SHP77 treated with DMSO at 0.1 percent for 48 hours (cell line): ENCODE data around the gene SLC7A14.

Experiments
- DNase-seq: peaks from one replicate; lab custom pipeline; 2025; lab: John Stamatoyannopoulos, UW

SLC7A14 gene

DNA sequence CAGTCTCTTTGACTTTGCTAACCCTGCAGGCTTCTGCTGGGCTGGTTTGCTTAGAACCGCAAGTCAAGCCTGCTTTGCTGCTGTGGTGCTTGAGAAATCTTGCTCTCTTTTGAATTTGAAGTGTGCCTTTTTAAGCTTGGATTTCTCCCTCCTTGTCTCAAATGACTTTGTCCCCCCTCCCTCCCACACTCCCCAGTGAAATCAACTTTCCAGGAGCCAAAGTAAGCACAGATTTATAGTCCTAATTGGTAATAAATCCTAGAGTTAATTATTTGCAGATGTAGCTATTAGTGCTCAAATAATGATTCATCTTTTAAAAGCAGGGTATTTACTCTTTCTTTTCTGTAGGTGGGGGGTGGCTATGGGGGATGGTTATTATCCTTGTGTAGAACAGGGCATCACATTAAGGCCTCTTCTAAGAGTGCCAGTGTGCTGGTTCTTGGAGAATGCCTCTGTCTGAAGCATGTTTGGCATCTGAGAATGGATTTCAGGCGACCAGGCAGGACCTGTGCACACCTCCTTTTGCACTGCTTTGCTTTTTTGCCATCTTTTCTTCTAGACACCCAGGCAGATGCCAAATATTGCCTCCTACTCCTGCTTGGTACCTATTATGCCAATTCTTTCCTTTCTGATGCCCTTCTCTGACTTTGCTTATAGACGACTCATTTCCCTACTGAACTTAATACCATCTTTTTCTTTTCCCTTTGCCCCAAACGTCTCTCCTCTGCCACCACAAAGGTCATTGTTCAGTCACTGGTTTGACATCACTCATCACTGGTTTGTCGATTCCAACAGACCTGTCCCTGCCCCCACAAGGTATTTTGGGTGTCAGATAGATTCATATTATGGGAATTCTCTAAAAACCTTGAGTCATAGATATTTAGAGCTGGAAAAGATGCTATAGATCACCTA lies 116.5 kb downstream of the SLC7A14 start:
- DNase-seq, result no peak

DNA sequence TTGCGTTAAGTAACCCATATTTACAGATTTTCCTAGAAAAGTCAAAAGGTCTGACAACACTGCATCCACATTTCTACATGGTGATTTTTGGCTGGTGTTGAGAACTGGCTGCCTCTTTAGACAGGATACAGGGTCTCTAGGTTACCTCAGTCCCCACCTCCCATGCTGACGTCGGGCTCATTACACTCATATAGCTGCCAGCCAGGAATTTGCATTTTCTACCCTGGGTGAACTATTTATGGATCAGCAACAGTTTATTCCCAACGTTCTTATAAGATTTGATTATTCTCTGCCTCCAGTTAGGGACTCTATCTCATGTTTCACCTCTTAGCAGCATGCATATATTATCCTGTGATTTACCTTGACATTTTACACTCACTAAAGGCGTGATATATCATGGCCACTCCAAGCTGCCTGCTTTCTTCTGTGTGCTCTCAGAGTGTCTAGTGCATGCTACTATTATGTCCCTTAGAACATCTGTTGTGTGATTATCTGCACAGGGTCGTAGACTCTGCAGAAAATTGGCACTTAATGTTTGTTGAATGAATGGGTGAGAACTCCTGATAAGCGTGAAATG lies 118.2 kb downstream of the SLC7A14 start:
- no peak for DNase-seq

DNA sequence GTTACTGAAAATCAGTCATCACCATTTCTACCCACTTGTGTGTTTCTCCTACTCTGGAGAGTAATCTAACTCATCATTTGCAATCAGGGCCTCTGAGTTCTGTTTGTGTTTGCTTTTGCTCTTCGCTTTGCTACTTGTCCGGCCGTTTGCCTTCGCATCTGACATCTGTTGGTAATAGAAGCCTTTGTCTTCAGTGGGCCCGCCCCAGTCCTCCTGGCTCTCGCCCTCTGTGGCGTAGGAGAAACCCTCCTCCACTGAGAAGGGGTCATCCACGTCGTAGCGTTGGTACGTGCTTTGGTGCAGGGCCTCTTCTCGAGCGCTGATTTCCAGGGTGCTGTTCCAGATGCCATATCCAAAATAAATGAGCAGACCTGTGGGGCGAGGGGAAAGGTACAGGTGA lies 118.9 kb downstream of the SLC7A14 start:
- no peak for DNase-seq

DNA sequence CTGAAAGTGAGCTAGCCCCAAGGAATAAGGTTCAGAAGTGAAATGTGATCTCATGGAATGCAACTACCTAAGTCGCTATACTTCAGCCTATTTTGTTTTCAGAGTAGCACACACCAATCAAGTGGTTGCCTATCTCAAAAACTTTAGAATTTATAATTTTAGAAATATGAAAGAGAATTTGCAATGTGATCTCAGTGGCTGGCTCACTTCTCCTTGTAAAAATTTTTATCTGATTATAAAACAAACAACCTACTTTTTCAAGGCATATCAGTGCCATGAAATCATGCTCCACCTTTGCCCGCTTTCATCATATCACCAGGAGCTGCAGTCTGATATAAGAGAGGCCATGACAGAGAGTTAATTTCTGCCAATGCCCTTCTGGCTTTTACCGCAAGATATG lies 119.9 kb downstream of the SLC7A14 start:
- DNase-seq, result no peak

DNA sequence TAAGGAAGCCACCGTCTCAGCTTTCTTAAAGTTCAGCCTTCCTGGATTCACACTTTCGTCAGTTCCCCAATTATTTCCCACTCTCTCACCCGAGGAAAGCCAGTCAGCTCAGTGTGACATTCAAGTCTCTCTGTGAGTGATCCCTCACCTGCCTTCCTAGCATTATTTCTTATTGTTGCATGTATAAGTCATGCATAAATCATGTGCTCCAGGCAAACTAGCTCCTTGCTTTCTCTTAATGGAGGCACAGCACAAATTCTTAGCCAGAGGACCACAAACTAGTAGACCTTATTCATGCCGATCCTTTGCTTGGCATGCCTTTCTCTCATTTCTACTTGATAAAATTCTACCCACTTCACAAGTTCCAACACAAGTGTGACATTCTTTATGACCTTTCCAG lies 122.9 kb downstream of the SLC7A14 start:
- no peak for DNase-seq

DNA sequence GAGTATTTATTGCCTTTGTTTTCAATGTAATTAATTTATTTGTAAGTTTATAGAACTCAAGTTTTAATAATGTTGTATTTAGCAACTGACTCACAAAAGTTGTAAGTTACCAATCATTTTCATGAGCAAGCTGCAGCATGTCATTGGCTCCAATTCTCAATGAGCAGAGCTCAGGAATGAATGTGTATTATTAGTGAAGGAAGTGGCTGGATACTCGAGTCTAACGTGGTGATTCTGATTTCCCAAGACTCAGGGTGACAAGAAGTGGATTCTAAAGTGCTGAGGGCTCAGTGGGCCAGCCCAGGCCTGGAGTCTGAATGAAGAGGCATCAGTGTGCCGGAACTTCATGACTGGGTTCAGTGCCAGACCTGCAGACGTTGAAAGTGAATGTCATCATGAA lies 127.6 kb downstream of the SLC7A14 start:
- DNase-seq, result no peak

DNA sequence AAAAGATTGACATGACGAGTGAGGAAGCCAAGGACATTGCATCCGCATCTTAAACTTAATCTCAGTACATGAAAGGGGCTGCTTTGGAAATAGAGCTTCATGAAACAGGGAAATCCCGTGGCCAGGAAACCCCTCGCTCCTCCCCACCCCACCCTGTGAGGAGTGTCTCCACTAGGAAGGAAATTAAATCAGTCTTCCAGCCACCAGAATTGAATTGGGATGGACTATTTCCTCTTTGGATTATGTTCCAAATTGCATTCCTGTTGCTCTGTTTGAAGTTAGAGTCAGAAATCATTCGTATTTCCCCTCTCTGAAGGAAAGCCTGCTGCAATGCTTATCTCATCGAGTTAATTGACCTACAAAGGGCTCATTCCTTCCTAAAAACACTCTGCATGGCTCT lies 131.4 kb downstream of the SLC7A14 start:
- no peak for DNase-seq

DNA sequence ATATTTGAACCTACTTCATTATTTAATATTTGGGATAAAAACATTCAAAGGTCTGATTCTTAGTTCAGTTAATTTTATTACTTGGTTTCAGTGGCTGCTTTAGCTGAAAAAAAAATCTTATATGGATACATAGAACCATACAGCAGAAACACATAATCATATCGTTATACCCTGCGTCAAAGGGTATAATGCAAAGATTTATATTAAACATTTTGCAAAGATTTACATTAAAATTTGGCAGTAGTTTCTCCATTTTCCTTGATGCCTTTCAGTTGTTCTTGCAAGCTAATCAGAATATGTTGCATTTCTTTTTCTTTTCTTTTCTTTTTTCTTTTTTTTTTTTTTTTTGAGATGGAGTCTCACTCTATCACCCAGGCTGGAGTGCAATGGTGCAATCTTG lies 135.8 kb downstream of the SLC7A14 start:
- no peak for DNase-seq

DNA sequence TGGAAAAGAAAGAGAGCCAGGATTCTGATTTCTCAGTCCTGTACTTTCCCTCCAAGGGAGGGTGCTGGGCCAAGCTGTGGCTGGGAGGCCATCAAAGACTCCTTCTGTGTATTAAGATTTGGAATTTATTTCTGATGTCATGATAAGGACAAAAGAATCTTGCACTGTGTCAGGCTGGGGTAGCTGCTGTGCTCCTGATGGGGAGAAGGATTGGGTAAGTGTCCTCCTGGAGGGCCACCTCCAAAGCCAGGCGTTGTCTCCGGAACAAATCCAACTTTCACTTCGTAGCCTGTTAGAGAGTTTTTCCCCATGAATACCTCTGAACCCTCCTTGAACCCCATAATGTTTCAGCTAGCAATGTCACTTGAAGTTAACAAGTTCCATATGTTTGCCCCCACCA lies 137.3 kb downstream of the SLC7A14 start:
- no peak for DNase-seq

DNA sequence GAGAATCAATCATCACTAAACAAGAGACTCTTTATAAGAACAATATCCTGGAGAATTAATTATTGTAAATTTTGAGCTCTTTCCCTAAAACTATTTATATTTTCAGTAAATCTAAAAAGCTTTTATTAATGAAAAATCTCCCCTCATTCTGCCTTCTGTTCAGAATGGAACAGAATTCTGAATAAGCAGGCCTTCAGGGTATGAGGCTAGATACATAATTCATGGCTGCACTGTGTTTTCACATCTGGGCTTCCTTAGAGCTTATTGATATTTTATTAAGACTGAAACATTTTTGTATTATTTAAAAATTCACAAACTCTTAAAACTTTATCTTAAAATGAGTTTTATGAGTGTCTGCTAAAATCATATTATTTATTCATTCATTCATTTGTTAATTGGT lies 142.4 kb downstream of the SLC7A14 start:
- DNase-seq, result no peak

DNA sequence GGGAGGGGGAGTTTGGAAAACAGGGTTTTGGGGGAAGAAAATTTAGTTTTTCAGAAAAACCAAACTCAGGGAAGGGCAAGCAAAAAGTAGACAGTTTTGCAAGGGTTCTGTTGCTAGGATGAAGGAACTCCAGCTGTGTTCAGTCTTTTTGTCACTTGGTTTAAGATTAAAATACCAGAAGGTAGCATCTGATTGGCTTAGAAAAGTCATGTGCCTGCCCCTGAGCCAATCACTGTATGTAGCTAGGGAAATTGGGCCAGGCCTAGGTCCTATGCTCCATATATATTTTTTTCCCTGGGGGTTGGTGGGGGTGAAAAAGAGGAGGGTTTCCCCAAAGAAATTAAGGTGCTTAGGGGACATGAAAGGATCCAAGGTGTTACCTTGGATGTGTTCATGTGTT lies 142.9 kb downstream of the SLC7A14 start:
- no peak for DNase-seq

DNA sequence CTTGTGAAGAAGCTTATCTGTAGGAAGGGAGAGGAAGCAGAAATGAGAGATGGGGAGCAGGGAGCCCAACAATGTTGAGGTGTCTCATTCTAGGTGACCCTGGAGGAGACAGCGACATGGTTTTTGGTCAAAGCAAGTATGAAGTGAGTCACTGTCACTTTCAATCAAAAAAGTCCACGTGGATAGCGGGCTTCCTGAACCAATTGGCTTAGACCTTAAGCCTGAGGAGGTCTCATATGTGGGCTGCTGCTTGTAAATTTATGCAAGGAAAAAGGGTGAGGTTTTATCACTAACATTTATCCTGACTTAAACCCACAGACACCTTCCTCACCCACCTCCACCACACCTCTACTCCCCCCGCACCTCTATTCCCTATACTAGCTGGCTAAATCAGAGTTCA lies 144.5 kb downstream of the SLC7A14 start:
- DNase-seq, result no peak

DNA sequence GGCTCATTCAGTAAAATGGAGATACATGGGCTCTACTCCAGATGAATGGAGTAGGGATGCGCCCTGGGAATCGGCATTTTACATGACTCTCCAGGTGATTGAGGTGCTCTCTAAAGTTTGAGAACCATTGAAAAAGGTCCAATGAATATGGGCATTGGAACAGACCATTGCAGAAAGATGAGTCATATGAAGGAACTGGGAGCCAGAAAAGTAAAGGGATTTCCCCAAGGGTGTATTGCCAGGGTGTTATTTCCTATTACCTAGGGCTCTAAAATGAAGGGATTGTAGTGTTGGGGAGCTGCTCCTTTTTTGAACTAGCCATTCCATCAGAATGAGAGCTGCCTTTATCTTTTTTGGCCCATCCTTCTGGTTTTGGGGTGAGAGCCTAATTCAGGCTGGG lies 145.5 kb downstream of the SLC7A14 start:
- no peak for DNase-seq

DNA sequence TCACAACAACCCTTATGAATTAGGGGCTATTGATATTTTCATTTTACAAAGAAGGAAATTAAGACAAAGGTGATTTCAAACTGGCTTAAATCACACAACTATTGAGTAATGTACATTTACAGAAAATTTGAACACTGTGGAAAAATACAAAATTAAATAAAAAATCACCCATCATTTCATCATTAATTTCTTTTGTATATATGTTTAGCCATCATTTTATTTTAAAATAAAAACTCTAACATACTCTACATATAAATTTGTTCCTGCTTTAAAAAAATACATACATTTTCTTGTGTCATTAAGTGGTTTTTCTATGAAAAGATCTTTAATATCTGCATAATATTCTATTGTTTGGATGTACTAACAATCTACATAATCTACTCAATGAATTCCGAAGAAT lies 147.0 kb downstream of the SLC7A14 start:
- DNase-seq, result no peak

DNA sequence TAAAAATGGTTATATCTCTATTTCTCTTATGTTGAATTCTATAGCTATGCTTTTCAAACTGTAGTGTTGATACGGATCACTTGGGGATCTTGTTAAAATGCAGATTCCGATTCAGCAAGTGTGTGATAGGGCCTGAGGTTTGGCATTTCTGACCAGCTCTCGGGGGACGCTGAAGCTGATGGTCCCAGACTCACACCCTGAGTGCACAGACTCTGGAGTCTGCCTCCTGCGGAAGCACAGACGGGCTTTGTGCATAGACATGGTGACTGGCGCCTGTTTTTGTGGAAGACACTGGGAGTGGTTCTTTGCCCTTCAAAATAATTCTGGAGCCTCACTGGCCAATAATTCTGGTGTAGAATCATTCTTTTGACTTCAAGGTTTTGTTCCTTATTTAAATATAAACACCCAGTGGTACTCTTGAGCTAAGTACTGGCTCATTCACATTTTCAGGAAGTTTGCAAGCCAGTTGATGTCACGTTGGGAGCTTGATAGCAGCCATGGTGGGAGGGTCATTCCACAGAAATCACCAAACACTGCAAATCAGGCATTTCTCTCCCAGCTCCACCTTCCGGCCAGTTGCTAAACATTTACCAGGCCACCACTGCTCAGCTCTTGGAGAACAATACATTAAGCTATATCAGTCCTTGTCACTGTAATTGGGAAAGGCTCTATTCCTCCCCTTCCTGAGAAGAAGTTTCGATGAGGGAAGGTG lies 148.0 kb downstream of the SLC7A14 start:
- no peak for DNase-seq

DNA sequence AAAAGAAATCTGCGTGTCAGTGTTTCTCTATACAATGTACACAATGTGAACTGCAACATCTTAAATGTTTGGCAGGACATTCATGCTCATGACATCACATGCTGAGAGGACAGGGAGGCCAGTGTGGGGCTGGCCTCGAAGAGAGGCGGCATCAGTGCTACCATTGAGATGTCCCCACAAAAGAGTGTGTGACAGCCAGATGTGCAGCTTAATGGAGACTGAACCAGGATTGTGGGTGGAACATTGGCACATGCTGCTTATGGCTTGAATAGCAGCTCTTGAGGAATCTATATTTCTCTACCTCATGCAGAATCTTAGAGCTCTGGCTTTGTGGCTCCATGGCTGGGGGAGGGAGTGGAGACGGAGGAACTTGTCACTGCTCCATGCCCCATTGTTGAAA lies 148.7 kb downstream of the SLC7A14 start:
- no peak for DNase-seq

DNA sequence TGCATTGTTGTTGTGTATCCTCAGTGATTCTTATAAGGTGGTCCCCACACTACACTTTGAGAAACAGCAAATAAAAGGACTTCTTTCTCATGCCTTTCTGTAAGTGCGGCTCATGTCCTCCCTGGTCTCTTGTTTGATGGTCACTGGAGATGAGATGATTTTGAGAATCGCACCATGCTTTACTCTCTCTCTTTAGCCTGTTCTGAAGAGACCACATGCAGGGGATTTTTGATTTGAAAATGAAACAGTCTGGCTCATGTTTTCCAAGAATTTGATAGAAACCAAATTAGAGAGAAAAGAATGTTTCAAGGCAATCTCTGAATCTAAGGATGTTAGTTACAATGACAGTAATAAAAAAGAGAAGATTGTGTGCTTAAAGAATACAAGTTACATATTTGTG lies 149.2 kb downstream of the SLC7A14 start:
- DNase-seq, result no peak

DNA sequence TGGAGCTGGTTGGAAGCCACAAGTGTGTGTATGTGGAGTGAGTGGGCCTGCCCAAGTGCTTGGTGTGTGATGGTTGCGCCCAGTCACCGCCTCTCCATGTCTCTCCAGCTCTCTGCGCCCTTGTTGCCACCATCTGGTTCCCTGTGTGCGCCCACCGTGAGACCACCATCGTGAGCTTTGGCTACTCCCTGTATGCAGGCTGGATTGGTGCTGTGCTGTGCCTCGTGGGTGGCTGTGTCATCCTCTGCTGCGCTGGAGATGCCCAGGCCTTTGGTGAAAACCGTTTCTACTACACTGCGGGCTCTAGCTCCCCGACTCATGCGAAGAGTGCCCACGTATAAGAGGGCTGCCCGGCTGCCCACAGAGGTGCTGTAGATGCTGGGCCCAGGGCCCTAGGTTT lies 153.5 kb downstream of the SLC7A14 start:
- no peak for DNase-seq

DNA sequence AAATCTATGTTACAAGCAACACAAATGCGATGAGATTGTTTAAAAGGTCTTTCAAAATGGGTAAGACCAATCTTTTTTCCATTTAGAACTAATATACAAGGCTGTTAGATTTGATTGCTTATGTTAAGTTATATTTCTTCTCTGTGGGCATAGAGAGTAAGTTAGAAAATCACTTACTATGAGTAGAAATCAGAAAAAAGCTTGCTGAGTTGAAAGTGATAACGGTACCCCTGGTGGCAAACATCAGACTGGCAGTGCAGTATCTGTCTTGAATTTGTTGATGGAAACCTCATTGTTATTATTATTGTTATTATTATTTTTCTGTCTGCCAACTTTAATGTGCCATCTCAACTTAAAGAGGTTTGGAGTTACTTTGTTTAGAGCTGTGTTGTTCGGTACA lies 154.8 kb downstream of the SLC7A14 start:
- DNase-seq, result no peak

DNA sequence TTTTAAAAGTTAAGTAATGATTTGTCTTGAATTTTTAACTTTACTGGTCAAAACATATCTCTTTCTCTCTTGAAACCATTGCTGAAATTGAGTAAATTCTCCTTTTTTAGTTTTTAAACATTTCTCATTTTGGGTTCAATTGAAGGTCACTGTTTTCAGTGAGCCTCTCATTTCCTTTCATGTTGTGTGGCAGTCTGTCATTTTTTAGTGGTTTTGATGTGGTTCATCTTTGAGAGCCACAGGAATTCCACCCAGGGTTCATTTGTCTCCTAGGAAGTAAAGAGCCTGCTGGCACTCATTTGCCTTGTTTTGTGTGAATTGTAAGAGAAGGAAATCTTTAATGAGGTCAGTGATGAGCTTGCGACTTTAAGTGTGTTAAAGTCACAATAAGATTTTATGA lies 156.8 kb downstream of the SLC7A14 start:
- DNase-seq, result no peak

DNA sequence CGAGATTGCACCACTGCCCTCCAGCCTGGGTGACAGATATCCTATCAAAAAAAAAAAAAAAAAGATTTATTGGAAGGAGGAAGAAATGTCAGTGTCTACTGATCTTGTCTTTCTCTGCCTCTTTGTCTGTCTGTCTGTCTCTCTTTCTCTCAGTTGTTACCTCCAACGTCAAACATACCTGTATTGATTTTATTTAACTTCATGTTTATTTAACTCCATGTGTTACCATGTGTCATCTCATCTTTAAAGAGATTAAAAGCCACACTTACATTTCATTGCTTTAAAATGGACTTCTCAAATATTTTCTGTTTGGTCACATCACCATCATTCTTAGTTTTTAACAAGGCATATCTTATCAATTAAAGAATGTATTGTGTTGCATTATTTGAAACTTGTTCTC lies 157.8 kb downstream of the SLC7A14 start:
- DNase-seq, result no peak

DNA sequence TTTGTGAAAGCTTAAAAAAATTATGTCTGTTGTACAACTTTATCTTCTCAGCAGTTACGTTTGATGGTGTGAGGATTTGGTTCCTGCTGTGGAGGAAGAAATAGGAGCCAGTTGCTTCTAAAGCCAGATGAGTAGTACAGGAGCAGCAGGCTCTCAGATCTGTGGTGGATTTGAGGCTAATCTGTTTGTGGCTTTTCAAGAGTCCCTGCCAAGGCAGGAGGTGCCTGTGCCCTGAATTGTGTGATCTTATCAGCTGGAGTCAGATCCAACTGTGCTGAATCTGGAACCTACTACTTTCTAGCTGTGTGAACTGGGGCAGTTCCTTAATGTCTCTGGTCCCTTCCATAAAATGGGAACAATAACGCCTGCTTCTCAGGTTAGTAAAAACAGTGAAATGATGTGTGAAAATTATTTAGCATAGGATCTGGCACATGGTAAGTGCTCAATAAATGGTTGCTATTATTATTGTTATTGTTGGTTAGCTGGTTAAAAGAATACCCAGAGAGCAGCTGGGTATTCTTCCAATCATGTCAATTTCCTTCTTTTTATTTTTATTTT lies 159.6 kb downstream of the SLC7A14 start:
- DNase-seq, result no peak
